PFSK-1 (cell line): ENCODE data around the gene ACP2. TPM values are rescaled to one million over a fixed set of nuclear protein-coding genes. Genes with fewer than 3 reads are reported as not detected.

Experiments used
- FOXP2 ChIP-seq: optimal IDR thresholded peaks from 2 replicates; pipeline ENCODE3; 2011; ENCODE audit warnings: borderline replicate concordance, control low read depth, inconsistent platforms; ENCODE audit not compliant: insufficient read depth; ENCODE audit errors: extremely low read length, extremely low read depth
- POLR2AphosphoS5 ChIP-seq: IDR thresholded peaks from 2 replicates; pipeline ENCODE4 v1.6.1; 2012; ENCODE audit warnings: low read depth, mild to moderate bottlenecking, control low read depth, low read length, moderate library complexity
- REST ChIP-seq, 2 experiments: IDR thresholded peaks; 2 replicates each; pipeline versions ENCODE4 v1.6.1 to v1.8.0; 2011 to 2012; ENCODE audit warnings: low read depth in 2 of 2, low read length in 2 of 2, control low read depth in 1 of 2, inconsistent platforms in 1 of 2, mild to moderate bottlenecking in 1 of 2, moderate library complexity in 1 of 2; ENCODE audit not compliant: insufficient read depth in 1 of 2
- SIN3A ChIP-seq: IDR thresholded peaks from 2 replicates; pipeline ENCODE4 v1.6.1; 2012; ENCODE audit warnings: mild to moderate bottlenecking, low read length, moderate library complexity, borderline replicate concordance; ENCODE audit not compliant: insufficient read depth
- TAF1 ChIP-seq: IDR thresholded peaks from 2 replicates; pipeline ENCODE4 v1.6.1; 2012; ENCODE audit warnings: low read length, control low read depth, borderline replicate concordance; ENCODE audit not compliant: insufficient read depth
- polyA plus RNA-seq: library from polyadenylated mRNA; unstranded; fragments of >200 nt; gene quantifications from one replicate; pipeline ENCODE4 v1.2.1, GENCODE V29; 2012; ENCODE audit warnings: low read depth, missing spikeins; ENCODE audit not compliant: insufficient read length

Gene ACP2
- 51.2 TPM for polyA plus RNA-seq

GRCh38 chr11:47248664-47249377, at the start of gene ACP2:
ACP2 (minus strand) TSS chr11:47248814; CDS start chr11:47248789, 25 bp downstream.
- TF ChIP-seq POLR2AphosphoS5 (peak; percentile 89), TAF1 (peak; percentile 99), REST (IDR thresholded peaks at IDR 0.05; ENCODE audit: insufficient read depth in 1 of 2, low read depth in 2 of 2, low read length in 2 of 2) (peak; percentile 64 to 69; a peak in 2 of 4 replicates), FOXP2 (peak; percentile 97), SIN3A (peak; percentile 34; the same call in 1 of the 2 replicates)

GRCh38 chr11:47296045-47296444, 47.4 kb upstream of the ACP2 start:
- TF ChIP-seq REST (IDR thresholded peaks at IDR 0.05; ENCODE audit: insufficient read depth in 1 of 2, low read depth in 2 of 2, low read length in 2 of 2) = no peak
- no peak for TF ChIP-seq POLR2AphosphoS5
- TF ChIP-seq FOXP2 = no peak
- no peak for TF ChIP-seq SIN3A
- TF ChIP-seq TAF1 = no peak

GRCh38 chr11:47295385-47295784, 46.8 kb upstream of the ACP2 start:
- TF ChIP-seq FOXP2 (no peak), POLR2AphosphoS5 (no peak), REST (IDR thresholded peaks at IDR 0.05; ENCODE audit: insufficient read depth in 1 of 2, low read depth in 2 of 2, low read length in 2 of 2) (no peak), SIN3A (no peak), TAF1 (no peak)

GRCh38 chr11:47289856-47290255, 41.2 kb upstream of the ACP2 start:
- TF ChIP-seq TAF1 = no peak
- peak; percentile 83 for TF ChIP-seq FOXP2

GRCh38 chr11:47288066-47288465, 39.5 kb upstream of the ACP2 start:
- no peak for TF ChIP-seq SIN3A
- no peak for TF ChIP-seq REST (IDR thresholded peaks at IDR 0.05; ENCODE audit: insufficient read depth in 1 of 2, low read depth in 2 of 2, low read length in 2 of 2)
- no peak for TF ChIP-seq FOXP2
- no peak for TF ChIP-seq POLR2AphosphoS5
- TF ChIP-seq TAF1 = no peak
